Mesothelial cell of epicardium (in vitro differentiated cells): ENCODE data around the gene CCDC50. TPM values are rescaled to one million over a fixed set of nuclear protein-coding genes. Genes with fewer than 3 reads are reported as not detected.

Experiments used
- DNase-seq, 2 experiments: peaks; one replicate each; pipeline ENCODE4 v3.0.0; 2021; ENCODE audit warnings: low spot score in 2 of 2; ENCODE audit not compliant: unreplicated experiment in 2 of 2
- H3K27ac Mint-ChIP-seq: 2 replicates; pipeline ENCODE4 v1.8.0; 2021; ENCODE audit warnings: mixed read lengths
- H3K27me3 Mint-ChIP-seq: 2 replicates; pipeline ENCODE4 v1.8.0; 2021; ENCODE audit warnings: low read depth, mixed read lengths
- H3K36me3 Mint-ChIP-seq: 2 replicates; pipeline ENCODE4 v1.8.0; 2021; ENCODE audit warnings: mixed read lengths
- H3K4me1 Mint-ChIP-seq: 2 replicates; pipeline ENCODE4 v1.8.0; 2021; ENCODE audit warnings: mixed read lengths
- H3K4me3 Mint-ChIP-seq: 2 replicates; pipeline ENCODE4 v1.8.0; 2021; ENCODE audit warnings: mild to moderate bottlenecking, moderate library complexity, mixed read lengths
- H3K9me3 Mint-ChIP-seq: 2 replicates; pipeline ENCODE4 v1.8.0; 2021; ENCODE audit warnings: mixed read lengths
- total RNA-seq: library from RNA; stranded (reverse); gene quantifications from 3 replicates; pipeline ENCODE4 v1.2.1, GENCODE V29; 2021
- TF ChIP-seq, protein P1 (sequence below): fragments of 200-600 bp; sonication (generic); IDR thresholded peaks from one replicate; pipeline ENCODE4 v1.5.0; 2021; ENCODE audit warnings: antibody characterized with exemption; ENCODE audit not compliant: unreplicated experiment

Gene CCDC50
- total RNA-seq, 1 donor from 2014 or later: 63.2 TPM

DNA sequence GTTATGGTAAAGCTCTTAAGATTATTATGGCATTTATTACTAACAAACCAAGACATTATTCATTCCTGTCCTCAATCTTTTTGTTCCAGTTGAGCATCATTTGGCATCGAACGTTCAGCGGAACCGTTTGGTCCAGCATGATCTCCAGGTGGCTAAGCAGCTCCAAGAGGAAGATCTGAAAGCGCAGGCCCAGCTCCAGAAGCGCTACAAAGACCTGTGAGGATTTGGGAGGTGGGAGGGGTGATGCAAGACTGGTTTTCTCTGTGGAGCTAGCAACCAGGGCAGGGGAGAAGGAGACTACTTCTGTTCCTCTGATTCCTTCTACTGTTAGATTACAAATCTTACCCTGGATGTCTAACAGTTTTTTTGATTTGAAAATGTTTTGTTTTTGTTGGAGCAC, 28.7 kb downstream of the CCDC50 start:
- Mint-ChIP-seq H3K27ac (no peak overlapping the region), H3K4me1 (peaks cover 17% of the 10 kb centered on the region)

GRCh38 chr3:191358929-191359328, 29.7 kb downstream of the CCDC50 start:
- Mint-ChIP-seq H3K4me1 (peaks cover 17% of the 10 kb centered on the region), H3K27me3 (no peaks in the 10 kb centered on the region), H3K27ac (no peak overlapping the region), H3K9me3 (no peaks in the 10 kb centered on the region), H3K36me3 (peaks cover 47% of the 10 kb centered on the region), H3K4me3 (no peak overlapping the region)
- TF ChIP-seq, protein P1, sequence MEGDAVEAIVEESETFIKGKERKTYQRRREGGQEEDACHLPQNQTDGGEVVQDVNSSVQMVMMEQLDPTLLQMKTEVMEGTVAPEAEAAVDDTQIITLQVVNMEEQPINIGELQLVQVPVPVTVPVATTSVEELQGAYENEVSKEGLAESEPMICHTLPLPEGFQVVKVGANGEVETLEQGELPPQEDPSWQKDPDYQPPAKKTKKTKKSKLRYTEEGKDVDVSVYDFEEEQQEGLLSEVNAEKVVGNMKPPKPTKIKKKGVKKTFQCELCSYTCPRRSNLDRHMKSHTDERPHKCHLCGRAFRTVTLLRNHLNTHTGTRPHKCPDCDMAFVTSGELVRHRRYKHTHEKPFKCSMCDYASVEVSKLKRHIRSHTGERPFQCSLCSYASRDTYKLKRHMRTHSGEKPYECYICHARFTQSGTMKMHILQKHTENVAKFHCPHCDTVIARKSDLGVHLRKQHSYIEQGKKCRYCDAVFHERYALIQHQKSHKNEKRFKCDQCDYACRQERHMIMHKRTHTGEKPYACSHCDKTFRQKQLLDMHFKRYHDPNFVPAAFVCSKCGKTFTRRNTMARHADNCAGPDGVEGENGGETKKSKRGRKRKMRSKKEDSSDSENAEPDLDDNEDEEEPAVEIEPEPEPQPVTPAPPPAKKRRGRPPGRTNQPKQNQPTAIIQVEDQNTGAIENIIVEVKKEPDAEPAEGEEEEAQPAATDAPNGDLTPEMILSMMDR: no peak
- DNase-seq: no peak

More for the DNA sequence above, 28.7 kb downstream of the CCDC50 start:
- TF ChIP-seq, protein P1: no peak
- Mint-ChIP-seq H3K4me3 (no peak overlapping the region), H3K9me3 (no peaks in the 10 kb centered on the region), H3K27me3 (no peaks in the 10 kb centered on the region), H3K36me3 (peaks cover 42% of the 10 kb centered on the region)
- no peak for DNase-seq

GRCh38 chr3:191360620-191361019, 31.4 kb downstream of the CCDC50 start:
- Mint-ChIP-seq H3K9me3 (no peaks in the 10 kb centered on the region), H3K27me3 (no peaks in the 10 kb centered on the region), H3K4me3 (no peak overlapping the region), H3K36me3 (peaks cover 50% of the 10 kb centered on the region), H3K4me1 (peaks cover 17% of the 10 kb centered on the region), H3K27ac (no peak overlapping the region)
- DNase-seq: no peak
- TF ChIP-seq, protein P1: no peak

- H3K27me3 Mint-ChIP-seq: no peaks in the 10 kb centered on the region
- DNase-seq: no peak
- peaks cover 50% of the 10 kb centered on the region for H3K36me3 Mint-ChIP-seq
- TF ChIP-seq, protein P1: no peak
- H3K4me1 Mint-ChIP-seq: peaks cover 12% of the 10 kb centered on the region
- no peak overlapping the region for H3K27ac Mint-ChIP-seq
- no peaks in the 10 kb centered on the region for H3K9me3 Mint-ChIP-seq
- H3K4me3 Mint-ChIP-seq: no peak overlapping the region
Measured at GRCh38 chr3:191361456-191361855, 32.3 kb downstream of the CCDC50 start.

GRCh38 chr3:191362037-191362436, 32.8 kb downstream of the CCDC50 start:
- no peak for DNase-seq
- Mint-ChIP-seq H3K9me3 (no peaks in the 10 kb centered on the region), H3K4me3 (no peak overlapping the region), H3K27ac (no peak overlapping the region), H3K4me1 (peaks cover 11% of the 10 kb centered on the region), H3K36me3 (peaks cover 50% of the 10 kb centered on the region), H3K27me3 (no peaks in the 10 kb centered on the region)
- TF ChIP-seq, protein P1: no peak

- DNase-seq: no peak
- Mint-ChIP-seq H3K27ac (no peak overlapping the region), H3K4me3 (no peak overlapping the region), H3K27me3 (no peaks in the 10 kb centered on the region), H3K4me1 (peaks cover 8% of the 10 kb centered on the region), H3K36me3 (peaks cover 53% of the 10 kb centered on the region), H3K9me3 (no peaks in the 10 kb centered on the region)
- TF ChIP-seq, protein P1: no peak
Measured at GRCh38 chr3:191362524-191363090, 33.4 kb downstream of the CCDC50 start.
